ENCODE measurements around the gene STRA8. TPM values are rescaled to one million over a fixed set of nuclear protein-coding genes. Genes with fewer than 3 reads are reported as not detected.

Gene STRA8
- total RNA-seq, 1 experiment from 2014 or later: not detected

- no peak overlapping the region for H3K23ac ChIP-seq (ENCODE audit: insufficient read length, low read depth, low read length)
- H3K4me1 Mint-ChIP-seq: peaks cover 0 to 5% of the 10 kb centered on the region in 2 experiments; a peak in 3 of 4 replicates
- no peak overlapping the region for H3K56ac ChIP-seq (ENCODE audit: insufficient read length, low read depth, low read length)
- TF ChIP-seq CTCF (conservative IDR thresholded peaks at IDR 0.05): no peak
- no peaks in the 10 kb centered on the region for H3K4me1 ChIP-seq (ENCODE audit: insufficient read depth, low read length)
- H3K27ac Mint-ChIP-seq: no peak overlapping the region; a peak in 1 of 7 replicates
- no peak overlapping the region for H4K91ac ChIP-seq (ENCODE audit: insufficient read length, low read depth, low read length)
- no peaks in the 10 kb centered on the region for H3K79me1 ChIP-seq (ENCODE audit: insufficient read depth, low read depth, low read length, poor library complexity, severe bottlenecking)
- H3K23me2 ChIP-seq (ENCODE audit: insufficient read length, low read depth, low read length, poor library complexity, severe bottlenecking): no peaks in the 10 kb centered on the region
- no peak overlapping the region for H3K4me3 Mint-ChIP-seq
- no peak overlapping the region for H3K4me2 ChIP-seq (ENCODE audit: insufficient read depth, insufficient read length, low read length)
- H2AK5ac ChIP-seq (ENCODE audit: insufficient read length, low read length): no peak overlapping the region
- H3K27me3 ChIP-seq (ENCODE audit: insufficient read depth, low read length): no peaks in the 10 kb centered on the region
- no peak overlapping the region for H2BK5ac ChIP-seq (ENCODE audit: insufficient read length, low read length)
- no peak overlapping the region for H3T11ph ChIP-seq (ENCODE audit: low read length)
- no peak overlapping the region for H3K9ac ChIP-seq (ENCODE audit: extremely low read depth, insufficient read length, low read length)
- no peak overlapping the region for H2BK15ac ChIP-seq (ENCODE audit: low read depth, low read length)
- peaks cover 5 to 38% (median 14%) of the 10 kb centered on the region in 3 experiments for H3K36me3 Mint-ChIP-seq (ENCODE audit: insufficient read depth in 1 of 3, low read depth in 3 of 3)
- H3K14ac ChIP-seq (ENCODE audit: insufficient read depth, low read length): no peak overlapping the region
- no peak overlapping the region for H4K8ac ChIP-seq (replicated peaks; ENCODE audit: insufficient read length, low read depth, low read length)
- no peak overlapping the region for H2BK12ac ChIP-seq (ENCODE audit: insufficient read length, low read depth, low read length)
- DNase-seq: no peak
- no peaks in the 10 kb centered on the region for H3K9me3 Mint-ChIP-seq
- H3K18ac ChIP-seq (ENCODE audit: insufficient read length, low read depth, low read length): no peak overlapping the region
- no peaks in the 10 kb centered on the region for H3K79me2 ChIP-seq (ENCODE audit: insufficient read depth, low read length)
- no peaks in the 10 kb centered on the region for H3K9me3 ChIP-seq (ENCODE audit: control insufficient read depth, low read depth, low read length)
- H2AFZ ChIP-seq (ENCODE audit: low read length): no peak overlapping the region
- no peaks in the 10 kb centered on the region for H4K20me1 ChIP-seq (ENCODE audit: control insufficient read depth, insufficient read depth, insufficient read length)
- no CpG with 5 or more reads among the region's 3 CpGs for WGBS (ENCODE audit: extremely low coverage, insufficient read length, low lambda C conversion rate)
- no peak overlapping the region for H2BK120ac ChIP-seq (ENCODE audit: low read depth, low read length, poor library complexity, severe bottlenecking)
- no peak overlapping the region for H3K27ac ChIP-seq (ENCODE audit: insufficient read length, low read depth, low read length)
- H2BK20ac ChIP-seq (ENCODE audit: low read depth, low read length, poor library complexity, severe bottlenecking): no peak overlapping the region
- H4K5ac ChIP-seq (ENCODE audit: insufficient read length, low read depth, low read length): no peak overlapping the region
- no peak overlapping the region for H3K4ac ChIP-seq (ENCODE audit: low read depth, low read length)
- no peaks in the 10 kb centered on the region for H3K27me3 Mint-ChIP-seq (ENCODE audit: low read depth)
Observed at GRCh38 chr7:135200821-135201331, 32.8 kb upstream of the STRA8 start.

All from H9 (cell line).